BJ (cell line): ENCODE results near the gene FSCN2. TPM values are rescaled to one million over a fixed set of nuclear protein-coding genes. Genes with fewer than 3 reads are reported as not detected.

ENCODE experiments used
- CTCF ChIA-PET: fragments of 350-600 bp; formaldehyde crosslinking; extraction: SDS; loops from one replicate; lab custom pipeline; 2021; ENCODE audit warnings: antibody characterized with exemption, inconsistent platforms; lab: Yijun Ruan, JAX
- POLR2A ChIA-PET: fragments of 300-600 bp; sonication (Branson Sonifier 250); formaldehyde crosslinking; extraction: SDS; loops from one replicate; lab custom pipeline; 2021; ENCODE audit warnings: antibody characterized with exemption; lab: Charles Lee
- DNase-seq: peaks from one replicate; pipeline ENCODE4 v3.0.0-alpha.2; 2011; ENCODE audit warnings: low read depth
- H3K27me3 ChIP-seq: 2 replicates; pipeline ENCODE4 v1.6.0; 2011; ENCODE audit warnings: low read length; ENCODE audit not compliant: control insufficient read depth, insufficient read depth
- H3K36me3 ChIP-seq: 2 replicates; pipeline ENCODE4 v1.5.1; 2011; ENCODE audit warnings: low read length; ENCODE audit not compliant: control insufficient read depth, insufficient read depth
- H3K4me3 ChIP-seq: 2 replicates; pipeline ENCODE4 v1.5.1; 2011; ENCODE audit warnings: low read depth, mild to moderate bottlenecking, control low read depth, low read length
- CTCF ChIP-seq: IDR thresholded peaks from 2 replicates; pipeline ENCODE4 v1.5.1; 2011; ENCODE audit warnings: low read depth, mild to moderate bottlenecking, control low read depth, inconsistent platforms, low read length, moderate library complexity; ENCODE audit not compliant: insufficient read depth
- polyA plus RNA-seq: library from polyadenylated mRNA; depleted of rRNA; stranded (reverse); fragments of >200 nt; gene quantifications from 2 replicates; pipeline ENCODE4 v1.2.3, GENCODE V29; 2011

FSCN2 gene
- polyA plus RNA-seq, 1 experiment = 1.3 TPM

DNA sequence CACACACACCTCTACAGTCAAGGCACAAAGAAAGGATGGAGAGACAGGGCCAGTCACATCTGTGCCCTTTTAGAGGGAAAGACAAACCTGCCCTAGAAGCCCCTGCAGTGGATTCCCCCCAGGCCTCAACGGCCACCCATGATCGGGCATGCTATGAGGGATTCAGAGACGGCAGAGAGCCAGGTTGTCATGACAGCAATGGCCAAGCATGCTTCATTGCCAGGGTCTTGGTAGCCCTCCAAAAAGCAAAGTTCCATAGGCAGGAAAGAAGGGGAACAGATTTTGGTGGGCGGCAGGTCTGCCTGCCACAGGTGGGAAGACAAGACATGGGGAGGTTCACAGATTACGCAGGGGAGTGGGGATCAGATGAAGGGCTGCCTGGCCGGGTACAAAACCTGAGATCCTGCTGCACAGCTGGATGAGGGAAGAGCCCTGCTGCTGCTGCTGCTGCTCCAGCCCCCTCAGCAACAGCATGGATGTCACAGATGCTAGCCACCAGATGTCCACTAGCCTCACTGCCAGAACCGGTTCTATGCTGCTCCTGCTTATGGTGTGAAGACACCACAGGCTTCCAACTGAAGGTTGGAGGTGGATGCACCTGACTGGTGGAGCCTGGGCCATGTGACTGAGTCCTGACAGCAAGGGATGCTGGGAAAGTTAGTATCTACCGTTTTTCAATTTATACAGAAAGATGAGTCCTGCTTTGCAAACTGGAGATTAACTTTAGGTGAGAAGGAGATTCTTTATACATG lies 33.4 kb upstream of the FSCN2 start:
- POLR2A ChIA-PET = no interaction called here
- DNase-seq = no peak
- no peak for TF ChIP-seq CTCF
- CTCF ChIA-PET = interaction anchor here (1.6 kb wide), 1 partner anchor 10 kb away, joined by 4 read pairs; no protein-coding TSS in a partner anchor
- Histone ChIP-seq H3K4me3 (no peak overlapping the region), H3K36me3 (no peaks in the 10 kb centered on the region), H3K27me3 (peaks cover 4% of the 10 kb centered on the region; the same call in 1 of the 2 replicates)

DNA sequence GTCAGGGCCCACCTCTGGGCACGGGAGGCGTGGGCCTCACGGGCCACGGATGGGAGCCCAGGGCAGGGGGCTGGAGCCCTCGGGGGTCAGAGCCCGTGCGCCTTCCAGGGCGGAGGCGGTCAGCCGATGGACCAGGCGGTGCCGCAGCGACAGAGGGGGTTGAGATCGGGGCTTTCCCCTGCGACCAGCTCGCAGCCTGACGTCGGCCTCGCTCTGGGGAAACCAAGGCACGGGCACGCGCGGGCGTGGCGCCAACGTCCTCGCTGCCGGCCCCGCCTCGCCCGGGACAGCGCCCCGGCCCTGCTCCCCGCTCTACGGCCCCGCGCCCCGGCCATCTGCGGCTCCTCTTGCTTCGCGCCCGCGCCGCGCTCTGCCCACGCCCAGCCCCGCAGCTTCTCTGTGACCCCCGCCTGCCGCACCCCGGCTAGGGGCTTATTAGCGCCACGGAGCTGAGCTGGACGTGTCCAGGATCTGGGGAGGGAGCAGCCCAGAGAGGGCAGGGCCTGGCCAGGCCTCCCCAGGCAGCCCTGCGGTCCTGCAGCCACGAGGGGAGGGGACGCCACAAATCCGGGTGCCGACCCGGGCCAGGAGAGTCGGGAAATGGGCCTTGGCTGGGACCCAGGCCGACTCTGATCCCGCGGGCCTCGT lies 29.1 kb upstream of the FSCN2 start:
- POLR2A ChIA-PET = no interaction called here
- Histone ChIP-seq H3K4me3 (no peak overlapping the region), H3K27me3 (no peaks in the 10 kb centered on the region; the same call in 1 of the 2 replicates), H3K36me3 (no peaks in the 10 kb centered on the region)
- CTCF ChIA-PET = interaction anchor here (1.2 to 2.2 kb wide), 2 partner anchors 14 to 244 kb away, joined by 3 to 8 read pairs; no protein-coding TSS in a partner anchor
- no peak for TF ChIP-seq CTCF
- no peak for DNase-seq

GRCh38 chr17:81499601-81499970 lies 28.6 kb upstream of the FSCN2 start:
- Histone ChIP-seq H3K36me3 (no peaks in the 10 kb centered on the region), H3K27me3 (no peaks in the 10 kb centered on the region; the same call in 1 of the 2 replicates), H3K4me3 (no peak overlapping the region)
- no peak for TF ChIP-seq CTCF
- no peak for DNase-seq
- CTCF ChIA-PET = interaction anchor here (0.8 kb wide), 1 partner anchor 7 kb away, joined by 3 read pairs; no protein-coding TSS in a partner anchor
- POLR2A ChIA-PET = no interaction called here

- no peaks in the 10 kb centered on the region; the same call in 1 of the 2 replicates for H3K27me3 ChIP-seq
- no peak for DNase-seq
- CTCF ChIA-PET = interaction anchor here (0.8 kb wide), 1 partner anchor 8 kb away, joined by 3 read pairs; no protein-coding TSS in a partner anchor
- H3K36me3 ChIP-seq = no peaks in the 10 kb centered on the region
- no peak for TF ChIP-seq CTCF
- H3K4me3 ChIP-seq = no peak overlapping the region
- POLR2A ChIA-PET = no interaction called here
These were observed 28.1 kb upstream of the FSCN2 start for GRCh38 chr17:81500047-81500446.

- Histone ChIP-seq H3K4me3 (no peak overlapping the region), H3K36me3 (no peaks in the 10 kb centered on the region), H3K27me3 (no peaks in the 10 kb centered on the region; the same call in 1 of the 2 replicates)
- no peak for TF ChIP-seq CTCF
- CTCF ChIA-PET = no interaction called here
- DNase-seq = no peak
- POLR2A ChIA-PET = no interaction called here
These were observed 25.6 kb upstream of the FSCN2 start for GRCh38 chr17:81502471-81503017.
